ENCODE data around the gene PSMD9.

The PSMD9 gene

DNA sequence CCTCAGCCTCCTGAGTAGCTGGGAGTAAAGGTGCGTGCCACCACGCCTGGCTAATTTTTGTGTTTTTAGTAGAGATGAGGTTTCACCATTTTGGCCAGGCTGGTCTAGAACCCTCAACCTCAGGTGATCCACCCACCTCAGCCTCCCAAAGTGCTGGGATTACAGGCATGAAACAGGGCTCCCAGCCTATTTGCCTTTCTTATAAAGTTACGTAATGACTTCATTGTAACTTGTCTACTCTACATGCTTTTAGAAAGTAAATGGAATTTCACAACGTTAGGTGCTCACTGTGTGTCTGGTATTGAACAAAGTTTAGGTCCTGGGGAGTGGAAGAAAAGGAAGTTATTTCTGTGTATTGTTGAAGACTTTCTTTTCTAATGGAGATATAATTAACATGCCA lies 42.3 kb downstream of the PSMD9 start:
- Mint-ChIP-seq H3K4me1 (no peaks in the 10 kb centered on the region), H3K9me3 (no peaks in the 10 kb centered on the region), H3K27ac (peak overlapping the region in 1 of 2 donors; percentile 30), H3K27me3 (no peaks in the 10 kb centered on the region), H3K4me3 (no peak overlapping the region)
- DNase-seq (no peak), ATAC-seq (no peak)

DNA sequence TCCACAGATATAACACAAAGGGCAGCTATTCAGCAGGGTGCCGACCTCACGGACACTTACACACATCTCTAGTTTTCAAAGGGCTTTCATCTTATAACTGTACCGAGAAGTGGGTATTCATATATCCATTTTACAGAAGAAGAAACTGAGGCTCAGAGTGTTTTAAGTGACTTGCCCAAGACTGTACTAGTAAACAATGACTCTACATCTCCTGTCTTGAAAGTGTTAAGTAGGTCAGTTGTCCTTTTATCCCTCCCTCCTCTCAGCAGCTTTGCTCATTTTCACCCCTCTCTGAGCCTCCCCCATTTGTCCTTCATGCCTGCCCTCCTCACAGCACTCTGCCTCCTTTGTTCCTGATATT lies 43.6 kb downstream of the PSMD9 start:
- Mint-ChIP-seq H3K9me3 (peaks cover 0 to 5% of the 10 kb centered on the region in 2 donors), H3K4me1 (no peaks in the 10 kb centered on the region), H3K4me3 (no peak overlapping the region), H3K27me3 (no peaks in the 10 kb centered on the region), H3K27ac (no peak overlapping the region)
- ATAC-seq = no peak
- no peak for DNase-seq

GRCh38 chr12:121932914-121933521 lies 44.4 kb downstream of the PSMD9 start:
- peaks cover 8% of the 10 kb centered on the region for H3K4me1 Mint-ChIP-seq
- no peaks in the 10 kb centered on the region for H3K27me3 Mint-ChIP-seq
- DNase-seq (no peak), ATAC-seq (no peak)
- H3K4me3 Mint-ChIP-seq = no peak overlapping the region
- peaks cover 0 to 9% of the 10 kb centered on the region in 2 donors for H3K9me3 Mint-ChIP-seq
- H3K27ac Mint-ChIP-seq = no peak overlapping the region

DNA sequence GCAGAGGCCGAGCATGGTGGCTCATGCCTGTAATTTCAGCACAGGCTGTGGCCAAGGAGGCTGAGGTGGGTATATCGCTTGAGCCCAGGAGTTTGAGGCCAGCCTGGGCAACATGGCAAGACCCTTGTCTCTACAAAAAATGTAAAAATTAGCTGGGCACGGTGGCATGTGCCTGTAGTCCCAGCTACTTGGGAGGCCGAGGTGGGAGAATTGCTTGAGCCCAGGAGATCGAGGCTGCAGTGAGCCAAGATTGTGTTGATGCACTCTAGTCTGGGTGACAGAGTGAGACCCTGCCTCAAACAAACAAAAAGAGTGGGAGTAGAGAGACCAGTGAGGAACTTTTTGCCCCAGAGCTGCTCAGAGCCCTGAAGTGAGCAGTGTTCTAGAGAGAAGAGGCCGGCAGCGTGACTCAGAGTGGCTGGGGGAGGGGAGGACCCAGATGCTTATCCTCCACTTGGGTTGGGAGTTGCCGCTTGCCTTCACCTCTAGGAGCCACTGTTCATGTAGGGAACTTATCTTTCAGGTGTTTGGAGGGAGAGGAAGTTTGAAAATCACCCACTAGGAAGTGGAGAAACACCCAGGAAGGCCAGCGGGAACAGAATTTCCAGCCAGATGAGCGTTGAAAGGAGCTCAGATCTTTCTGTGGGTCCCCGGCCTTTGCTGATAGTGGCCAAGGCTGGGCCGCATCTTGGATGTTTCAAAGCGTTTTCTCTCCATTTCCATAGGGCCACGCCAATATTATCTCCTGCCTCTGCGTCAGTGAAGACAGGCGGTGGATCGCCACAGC lies 45.1 kb downstream of the PSMD9 start:
- Mint-ChIP-seq H3K9me3 (peaks cover 0 to 9% of the 10 kb centered on the region in 2 donors), H3K4me1 (peaks cover 8% of the 10 kb centered on the region), H3K27ac (no peak overlapping the region), H3K27me3 (no peaks in the 10 kb centered on the region), H3K4me3 (no peak overlapping the region)
- DNase-seq (no peak), ATAC-seq (no peak)

- DNase-seq (no peak), ATAC-seq (no peak)
- no peak overlapping the region for H3K27ac Mint-ChIP-seq
- H3K9me3 Mint-ChIP-seq = peaks cover 0 to 9% of the 10 kb centered on the region in 2 donors
- H3K4me1 Mint-ChIP-seq = peaks cover 8% of the 10 kb centered on the region
- H3K4me3 Mint-ChIP-seq = no peak overlapping the region
- H3K27me3 Mint-ChIP-seq = no peaks in the 10 kb centered on the region
Measured at GRCh38 chr12:121934309-121934664, 45.7 kb downstream of the PSMD9 start.

- Mint-ChIP-seq H3K4me1 (peaks cover 8% of the 10 kb centered on the region), H3K4me3 (no peak overlapping the region), H3K27me3 (no peaks in the 10 kb centered on the region), H3K9me3 (peaks cover 0 to 9% of the 10 kb centered on the region in 2 donors), H3K27ac (no peak overlapping the region)
- peak; percentile 49 for ATAC-seq
- no peak for DNase-seq
Measured at GRCh38 chr12:121937654-121938053, 49.1 kb downstream of the PSMD9 start.

- ATAC-seq (no peak), DNase-seq (no peak)
- H3K9me3 Mint-ChIP-seq = peaks cover 0 to 9% of the 10 kb centered on the region in 2 donors
- no peak overlapping the region for H3K4me3 Mint-ChIP-seq
- no peaks in the 10 kb centered on the region for H3K27me3 Mint-ChIP-seq
- H3K27ac Mint-ChIP-seq = no peak overlapping the region
- H3K4me1 Mint-ChIP-seq = peaks cover 8% of the 10 kb centered on the region
Measured at GRCh38 chr12:121939186-121939585, 50.6 kb downstream of the PSMD9 start.

DNA sequence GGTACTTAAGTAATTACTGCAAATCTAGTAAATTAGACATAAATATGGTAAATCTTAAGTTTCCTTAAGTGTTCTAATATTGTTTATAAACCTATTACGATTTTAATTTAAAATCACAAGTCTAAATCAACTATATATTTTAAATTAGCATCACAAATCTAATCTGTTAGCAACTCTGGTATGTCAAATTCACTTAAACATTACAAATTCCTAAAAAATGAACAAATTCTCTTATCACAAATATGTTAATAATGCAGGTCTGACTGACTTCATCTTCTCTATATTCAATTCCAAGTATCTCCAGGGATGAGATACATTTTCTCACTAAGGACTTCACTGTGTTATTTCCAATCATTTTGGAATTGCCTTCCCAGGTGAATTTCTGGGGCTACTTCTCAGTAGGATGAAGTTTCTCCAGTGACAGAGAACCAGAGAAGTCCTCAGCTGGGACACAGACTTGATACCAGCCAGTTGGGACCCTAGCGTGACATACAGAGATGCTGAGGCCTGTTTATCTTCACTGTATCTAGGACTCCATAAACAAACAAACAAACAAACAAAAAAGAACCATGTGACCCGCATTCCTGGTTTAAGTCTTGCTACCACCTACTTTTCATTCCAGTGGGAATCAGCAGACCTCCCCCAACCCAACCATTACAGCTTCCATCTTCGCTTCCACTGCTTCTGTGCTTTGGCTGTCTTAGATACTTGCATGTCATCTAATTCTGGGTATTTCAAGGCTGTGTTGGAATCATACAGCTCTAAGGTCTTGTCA lies 51.6 kb downstream of the PSMD9 start:
- DNase-seq = no peak
- H3K4me3 Mint-ChIP-seq = no peak overlapping the region
- peaks cover 0 to 9% of the 10 kb centered on the region in 2 donors for H3K9me3 Mint-ChIP-seq
- peaks cover 8% of the 10 kb centered on the region for H3K4me1 Mint-ChIP-seq
- H3K27ac Mint-ChIP-seq = no peak overlapping the region
- ATAC-seq = no peak
- H3K27me3 Mint-ChIP-seq = no peaks in the 10 kb centered on the region

DNA sequence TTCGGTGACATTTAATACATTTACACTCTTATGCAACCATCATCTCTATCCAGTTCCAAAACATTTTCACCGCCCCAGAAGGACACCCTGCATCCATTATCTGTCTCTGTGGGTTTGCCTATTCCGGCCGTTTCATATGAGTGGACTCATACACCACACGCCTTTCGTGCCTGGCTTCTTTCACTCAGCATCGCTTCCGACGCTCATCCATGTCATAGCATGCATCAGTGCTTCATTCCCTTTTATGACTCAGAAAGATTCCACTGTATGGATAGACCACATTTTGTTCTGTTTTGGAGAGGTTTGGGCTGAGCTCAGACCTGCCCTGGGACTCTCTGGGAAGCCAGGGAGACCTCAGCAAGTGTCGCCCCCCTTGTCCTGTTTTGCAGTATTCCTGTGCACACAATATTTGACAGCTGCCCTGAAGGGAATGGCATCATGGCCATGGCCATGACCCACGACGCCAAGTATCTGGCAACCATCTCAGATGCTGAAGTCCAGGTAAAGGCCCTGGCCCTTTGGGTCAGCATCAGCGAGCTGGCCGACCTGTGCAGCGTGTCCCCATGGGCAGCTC lies 53.6 kb downstream of the PSMD9 start:
- Mint-ChIP-seq H3K27me3 (no peaks in the 10 kb centered on the region), H3K4me1 (peaks cover 8% of the 10 kb centered on the region), H3K9me3 (peaks cover 0 to 3% of the 10 kb centered on the region in 2 donors), H3K4me3 (no peak overlapping the region), H3K27ac (no peak overlapping the region)
- no peak for ATAC-seq
- no peak for DNase-seq

GRCh38 chr12:121943926-121944325 lies 55.3 kb downstream of the PSMD9 start:
- no peak for ATAC-seq
- no peak overlapping the region for H3K4me3 Mint-ChIP-seq
- no peak overlapping the region for H3K27ac Mint-ChIP-seq
- no peaks in the 10 kb centered on the region for H3K27me3 Mint-ChIP-seq
- H3K9me3 Mint-ChIP-seq = no peaks in the 10 kb centered on the region
- no peaks in the 10 kb centered on the region for H3K4me1 Mint-ChIP-seq
- no peak for DNase-seq

DNA sequence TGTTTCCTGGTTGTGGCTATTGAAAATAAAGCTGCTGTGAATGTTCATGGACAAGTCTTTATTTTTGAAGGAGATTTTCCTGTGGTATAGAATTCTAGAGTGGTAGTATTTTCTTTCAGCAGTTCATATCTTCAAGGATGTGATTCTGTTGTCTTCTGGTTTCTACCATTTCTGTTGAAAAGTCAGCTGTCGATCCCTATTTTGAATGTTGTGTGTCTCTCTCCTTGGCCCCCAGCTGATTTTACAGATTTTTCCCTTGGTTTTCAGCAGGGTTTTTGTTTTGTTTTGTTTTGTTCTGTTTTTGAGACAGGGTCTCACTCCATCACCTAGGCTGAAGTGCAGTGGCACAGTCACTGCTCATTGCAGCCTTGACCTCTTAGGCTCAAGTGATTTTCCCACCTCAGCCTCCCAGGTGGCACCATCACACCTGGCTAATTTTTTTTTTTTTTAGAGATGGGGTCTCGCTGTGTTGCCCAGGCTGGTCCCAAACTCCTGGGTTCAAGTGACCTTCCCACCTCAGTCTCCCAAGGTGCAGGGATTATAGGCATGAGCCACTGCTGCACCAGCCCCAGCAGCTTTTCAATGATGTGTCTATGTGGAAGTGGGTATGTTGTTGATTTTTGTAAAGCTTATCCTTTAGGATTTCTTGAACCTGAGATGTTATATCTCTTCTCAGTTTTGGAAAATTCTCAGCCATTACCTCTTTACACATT lies 57.9 kb downstream of the PSMD9 start:
- no peaks in the 10 kb centered on the region for H3K9me3 Mint-ChIP-seq
- ATAC-seq (no peak), DNase-seq (no peak)
- H3K4me3 Mint-ChIP-seq = no peak overlapping the region
- H3K4me1 Mint-ChIP-seq = no peaks in the 10 kb centered on the region
- no peaks in the 10 kb centered on the region for H3K27me3 Mint-ChIP-seq
- no peak overlapping the region for H3K27ac Mint-ChIP-seq

DNA sequence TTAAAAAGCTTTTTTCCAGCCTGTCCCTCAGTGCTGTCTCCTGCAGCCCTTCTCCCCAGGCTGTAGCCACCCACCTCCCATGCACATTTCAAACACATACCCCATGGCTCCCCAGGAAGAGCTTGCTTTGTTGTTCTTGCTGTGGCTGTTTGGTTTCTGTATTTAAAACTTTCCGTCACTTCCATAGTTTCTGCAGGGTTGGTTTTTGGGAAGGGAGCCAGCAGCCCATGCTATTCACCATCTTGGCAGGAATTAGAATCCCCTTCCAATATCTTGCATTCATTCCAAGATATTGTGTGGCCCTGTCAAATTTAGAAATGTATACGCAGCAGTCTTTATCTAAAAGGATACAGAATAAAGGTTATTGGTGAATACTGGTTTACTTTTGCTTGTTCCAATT lies 59.4 kb downstream of the PSMD9 start:
- Mint-ChIP-seq H3K4me3 (no peak overlapping the region), H3K4me1 (no peaks in the 10 kb centered on the region), H3K9me3 (no peaks in the 10 kb centered on the region), H3K27me3 (no peaks in the 10 kb centered on the region), H3K27ac (no peak overlapping the region)
- ATAC-seq = no peak
- no peak for DNase-seq

GRCh38 chr12:121949648-121950397 lies 61.2 kb downstream of the PSMD9 start:
- no peak for DNase-seq
- ATAC-seq = no peak
- H3K4me3 Mint-ChIP-seq = no peak overlapping the region
- H3K27ac Mint-ChIP-seq = no peak overlapping the region
- H3K4me1 Mint-ChIP-seq = no peaks in the 10 kb centered on the region
- H3K27me3 Mint-ChIP-seq = no peaks in the 10 kb centered on the region
- H3K9me3 Mint-ChIP-seq = no peaks in the 10 kb centered on the region

- Mint-ChIP-seq H3K4me1 (no peaks in the 10 kb centered on the region), H3K9me3 (no peaks in the 10 kb centered on the region), H3K27me3 (no peaks in the 10 kb centered on the region), H3K4me3 (no peak overlapping the region), H3K27ac (no peak overlapping the region)
- DNase-seq (no peak), ATAC-seq (no peak)
Measured at GRCh38 chr12:121953117-121953692, 64.6 kb downstream of the PSMD9 start.

Data from stimulated activated naive CD8-positive, alpha-beta T cell treated with anti-CD3 and anti-CD28 coated beads, Interleukin-15, amount 100 ng/mL, for 72 hours (primary cell).